HEK293 (cell line): ENCODE results near the gene HPCA.

Source experiments
- HOXC10 ChIP-seq: sonication (generic); formaldehyde crosslinking; IDR thresholded peaks from 2 replicates; pipeline ENCODE4 v1.8.1; 2023; ENCODE audit warnings: mild to moderate bottlenecking, missing genetic modification reagents
- KLF10 ChIP-seq: fragments of 450-650 bp; IDR thresholded peaks from 2 replicates; pipeline ENCODE4 v1.5.1; 2018; ENCODE audit warnings: missing biosample characterization, mild to moderate bottlenecking, missing genetic modification characterization
- KLF16 ChIP-seq: fragments of 450-650 bp; formaldehyde crosslinking; IDR thresholded peaks from 2 replicates; pipeline ENCODE4 v1.5.1; 2017; ENCODE audit warnings: missing biosample characterization, missing genetic modification characterization
- SP7 ChIP-seq: fragments of 450-650 bp; formaldehyde crosslinking; IDR thresholded peaks from 2 replicates; pipeline ENCODE4 v1.5.1; 2016; ENCODE audit warnings: missing biosample characterization, missing genetic modification characterization
- ZBTB10 ChIP-seq: fragments of 450-650 bp; formaldehyde crosslinking; IDR thresholded peaks from 2 replicates; pipeline ENCODE4 v1.5.1; 2016; ENCODE audit warnings: missing biosample characterization, missing genetic modification characterization
- ZBTB7A ChIP-seq: fragments of 450-650 bp; formaldehyde crosslinking; IDR thresholded peaks from 2 replicates; pipeline ENCODE4 v1.5.1; 2016; ENCODE audit warnings: low read depth, missing biosample characterization, missing genetic modification characterization
- ZFHX2 ChIP-seq: fragments of 450-650 bp; formaldehyde crosslinking; conservative IDR thresholded peaks from 2 replicates; pipeline ENCODE4 v1.5.1; 2016; ENCODE audit warnings: missing biosample characterization, missing genetic modification characterization
- ZIC2 ChIP-seq: fragments of 450-650 bp; formaldehyde crosslinking; IDR thresholded peaks from 2 replicates; pipeline ENCODE4 v1.5.1; 2016; ENCODE audit warnings: missing biosample characterization, missing genetic modification characterization
- ZNF202 ChIP-seq: fragments of 450-650 bp; formaldehyde crosslinking; IDR thresholded peaks from 2 replicates; pipeline ENCODE4 v1.5.1; 2016; ENCODE audit warnings: missing biosample characterization, missing genetic modification characterization, borderline replicate concordance
- ZNF239 ChIP-seq: fragments of 450-650 bp; formaldehyde crosslinking; IDR thresholded peaks from 2 replicates; pipeline ENCODE4 v1.5.1; 2016; ENCODE audit warnings: missing biosample characterization, missing genetic modification characterization
- ZNF292 ChIP-seq: fragments of 450-650 bp; formaldehyde crosslinking; IDR thresholded peaks from 2 replicates; pipeline ENCODE4 v1.5.1; 2016; ENCODE audit warnings: low read depth, missing biosample characterization, missing genetic modification characterization, borderline replicate concordance
- ZNF311 ChIP-seq: fragments of 450-650 bp; formaldehyde crosslinking; IDR thresholded peaks from 2 replicates; pipeline ENCODE4 v1.5.1; 2017; ENCODE audit warnings: missing biosample characterization, missing genetic modification characterization, borderline replicate concordance
- ZNF335 ChIP-seq: fragments of 450-650 bp; formaldehyde crosslinking; conservative IDR thresholded peaks from 2 replicates; pipeline ENCODE4 v1.5.1; 2016; ENCODE audit warnings: missing biosample characterization, missing genetic modification characterization
- ZNF341 ChIP-seq: fragments of 450-650 bp; formaldehyde crosslinking; IDR thresholded peaks from 2 replicates; pipeline ENCODE4; 2016; ENCODE audit warnings: low read depth, missing biosample characterization, missing genetic modification characterization
- ZNF354C ChIP-seq: fragments of 450-650 bp; formaldehyde crosslinking; IDR thresholded peaks from 2 replicates; pipeline ENCODE4 v1.5.1; 2016; ENCODE audit warnings: missing biosample characterization, missing genetic modification characterization, low read depth, borderline replicate concordance
- ZNF362 ChIP-seq: fragments of 450-650 bp; formaldehyde crosslinking; IDR thresholded peaks from 2 replicates; pipeline ENCODE4 v1.5.1; 2016; ENCODE audit warnings: missing biosample characterization, missing genetic modification characterization
- ZNF416 ChIP-seq: fragments of 450-650 bp; formaldehyde crosslinking; IDR thresholded peaks from 2 replicates; pipeline ENCODE4 v1.5.1; 2016; ENCODE audit warnings: missing biosample characterization, missing genetic modification characterization
- ZNF423 ChIP-seq: fragments of 450-650 bp; formaldehyde crosslinking; IDR thresholded peaks from 2 replicates; pipeline ENCODE4 v1.5.1; 2016; ENCODE audit warnings: missing biosample characterization, missing genetic modification characterization
- ZNF501 ChIP-seq: fragments of 450-650 bp; formaldehyde crosslinking; IDR thresholded peaks from 2 replicates; pipeline ENCODE4 v1.5.1; 2016; ENCODE audit warnings: missing biosample characterization, missing genetic modification characterization
- ZNF549 ChIP-seq: fragments of 450-650 bp; IDR thresholded peaks from 2 replicates; pipeline ENCODE4 v1.5.1; 2018; ENCODE audit warnings: missing biosample characterization, missing genetic modification characterization, mild to moderate bottlenecking, inconsistent platforms, moderate library complexity
- ZNF555 ChIP-seq: fragments of 450-650 bp; formaldehyde crosslinking; conservative IDR thresholded peaks from 2 replicates; pipeline ENCODE4 v1.5.1; 2017; ENCODE audit warnings: missing biosample characterization, mild to moderate bottlenecking, missing genetic modification characterization, inconsistent platforms
- ZNF629 ChIP-seq: fragments of 450-650 bp; formaldehyde crosslinking; IDR thresholded peaks from 2 replicates; pipeline ENCODE4 v1.5.1; 2017; ENCODE audit warnings: missing biosample characterization, missing genetic modification characterization
- ZNF654 ChIP-seq: fragments of 450-650 bp; formaldehyde crosslinking; IDR thresholded peaks from 2 replicates; pipeline ENCODE4 v1.5.1; 2016; ENCODE audit warnings: low read depth, missing biosample characterization, missing genetic modification characterization
- ZNF692 ChIP-seq: fragments of 450-650 bp; formaldehyde crosslinking; IDR thresholded peaks from 2 replicates; pipeline ENCODE4 v1.5.1; 2016; ENCODE audit warnings: missing biosample characterization, missing genetic modification characterization
- ZNF701 ChIP-seq: fragments of 450-650 bp; formaldehyde crosslinking; IDR thresholded peaks from 2 replicates; pipeline ENCODE4 v1.5.1; 2016; ENCODE audit warnings: missing biosample characterization, missing genetic modification characterization
- TF ChIP-seq, protein P1 (sequence below): fragments of 450-650 bp; formaldehyde crosslinking; IDR thresholded peaks from 2 replicates; pipeline ENCODE4 v1.5.0; 2017; ENCODE audit warnings: missing biosample characterization, missing genetic modification characterization, borderline replicate concordance
- TF ChIP-seq, protein P2 (sequence below): fragments of 450-650 bp; formaldehyde crosslinking; IDR thresholded peaks from 2 replicates; pipeline ENCODE4 v1.5.1; 2017; ENCODE audit warnings: missing biosample characterization, missing genetic modification characterization
- TF ChIP-seq, protein P3 (sequence below): fragments of 450-650 bp; formaldehyde crosslinking; IDR thresholded peaks from 2 replicates; pipeline ENCODE4 v1.5.1; 2016; ENCODE audit warnings: missing biosample characterization, missing genetic modification characterization

The HPCA gene

DNA sequence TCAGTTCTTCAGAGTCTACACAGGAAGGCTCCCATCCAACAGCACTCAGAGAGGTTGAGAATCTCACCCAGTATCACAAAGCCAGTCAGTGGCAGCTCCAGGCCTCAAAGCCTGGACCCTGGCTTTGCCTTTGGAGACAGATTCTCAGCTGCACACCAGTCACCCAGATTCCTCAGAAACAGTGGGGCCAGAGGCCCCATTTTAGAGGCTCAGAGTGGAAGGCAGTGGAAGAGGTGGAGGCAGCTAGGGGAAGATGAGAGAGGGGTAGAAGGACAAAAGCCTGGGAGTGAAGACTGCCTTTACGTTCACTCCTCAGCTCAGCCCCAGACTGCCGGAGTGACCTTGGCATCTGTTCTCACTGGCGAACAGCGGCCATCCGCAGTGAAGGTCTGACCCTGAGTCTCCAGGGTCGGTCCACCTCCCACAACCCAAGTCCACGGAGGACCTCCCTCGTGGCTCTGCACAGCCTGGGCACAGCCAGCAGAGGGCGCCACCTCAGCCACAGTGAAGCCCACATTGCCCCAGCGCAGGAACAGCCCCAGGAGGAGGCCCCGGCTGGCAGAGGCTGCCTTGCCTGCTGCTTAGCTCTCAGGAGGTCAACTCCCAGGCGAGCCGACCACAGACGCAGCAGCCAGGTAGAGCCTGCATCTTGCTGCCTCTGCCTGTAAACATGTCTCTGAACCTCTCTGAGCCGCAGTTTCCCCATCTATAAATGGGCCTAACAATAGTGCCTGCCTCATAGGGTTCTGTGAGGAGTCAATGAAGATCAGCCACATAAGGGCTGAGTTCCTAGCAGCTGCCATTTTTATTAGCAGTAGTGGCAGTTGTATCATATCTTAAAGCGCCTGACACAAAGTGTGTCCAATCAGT lies 9.7 kb upstream of the HPCA start (continued):
- 0 out of 2 replicates have a peak, but pooled peaks have one; percentile 22 for TF ChIP-seq ZBTB10 (tag by site-specific recombination)
- TF ChIP-seq ZNF549 (tag by site-specific recombination), result no peak
- TF ChIP-seq ZNF501, result 0 out of 2 replicates have a peak, but pooled peaks have one; percentile 22
- no peak for TF ChIP-seq ZNF416
- TF ChIP-seq SP7 (tag by site-specific recombination), result peak; percentile 34; the same call in 1 of the 2 replicates
- TF ChIP-seq ZBTB7A (tag by site-specific recombination), result no peak
- TF ChIP-seq, protein P1, sequence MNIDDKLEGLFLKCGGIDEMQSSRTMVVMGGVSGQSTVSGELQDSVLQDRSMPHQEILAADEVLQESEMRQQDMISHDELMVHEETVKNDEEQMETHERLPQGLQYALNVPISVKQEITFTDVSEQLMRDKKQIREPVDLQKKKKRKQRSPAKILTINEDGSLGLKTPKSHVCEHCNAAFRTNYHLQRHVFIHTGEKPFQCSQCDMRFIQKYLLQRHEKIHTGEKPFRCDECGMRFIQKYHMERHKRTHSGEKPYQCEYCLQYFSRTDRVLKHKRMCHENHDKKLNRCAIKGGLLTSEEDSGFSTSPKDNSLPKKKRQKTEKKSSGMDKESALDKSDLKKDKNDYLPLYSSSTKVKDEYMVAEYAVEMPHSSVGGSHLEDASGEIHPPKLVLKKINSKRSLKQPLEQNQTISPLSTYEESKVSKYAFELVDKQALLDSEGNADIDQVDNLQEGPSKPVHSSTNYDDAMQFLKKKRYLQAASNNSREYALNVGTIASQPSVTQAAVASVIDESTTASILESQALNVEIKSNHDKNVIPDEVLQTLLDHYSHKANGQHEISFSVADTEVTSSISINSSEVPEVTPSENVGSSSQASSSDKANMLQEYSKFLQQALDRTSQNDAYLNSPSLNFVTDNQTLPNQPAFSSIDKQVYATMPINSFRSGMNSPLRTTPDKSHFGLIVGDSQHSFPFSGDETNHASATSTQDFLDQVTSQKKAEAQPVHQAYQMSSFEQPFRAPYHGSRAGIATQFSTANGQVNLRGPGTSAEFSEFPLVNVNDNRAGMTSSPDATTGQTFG, result no peak
- TF ChIP-seq ZNF292 (tag by site-specific recombination), result no peak
- TF ChIP-seq ZNF629 (tag by site-specific recombination), result no peak
- peak; percentile 45; the same call in 1 of the 2 replicates for TF ChIP-seq ZNF335 (tag by site-specific recombination)
- 0 out of 2 replicates have a peak, but pooled peaks have one; percentile 51 for TF ChIP-seq KLF16
- no peak for TF ChIP-seq KLF10 (tag by site-specific recombination)
- no peak for TF ChIP-seq ZNF423 (tag by site-specific recombination)
- no peak for TF ChIP-seq ZNF362 (tag by site-specific recombination)
- TF ChIP-seq ZNF239 (tag by site-specific recombination), result no peak
- TF ChIP-seq ZIC2 (tag by site-specific recombination), result peak; percentile 52
- no peak for TF ChIP-seq ZNF311 (tag by site-specific recombination)
- no peak for TF ChIP-seq ZNF555 (tag by site-specific recombination)
- peak; percentile 50 for TF ChIP-seq ZFHX2 (tag by site-specific recombination)
- peak; percentile 53; the same call in 1 of the 2 replicates for TF ChIP-seq ZNF692 (tag by site-specific recombination)
- TF ChIP-seq, protein P2, sequence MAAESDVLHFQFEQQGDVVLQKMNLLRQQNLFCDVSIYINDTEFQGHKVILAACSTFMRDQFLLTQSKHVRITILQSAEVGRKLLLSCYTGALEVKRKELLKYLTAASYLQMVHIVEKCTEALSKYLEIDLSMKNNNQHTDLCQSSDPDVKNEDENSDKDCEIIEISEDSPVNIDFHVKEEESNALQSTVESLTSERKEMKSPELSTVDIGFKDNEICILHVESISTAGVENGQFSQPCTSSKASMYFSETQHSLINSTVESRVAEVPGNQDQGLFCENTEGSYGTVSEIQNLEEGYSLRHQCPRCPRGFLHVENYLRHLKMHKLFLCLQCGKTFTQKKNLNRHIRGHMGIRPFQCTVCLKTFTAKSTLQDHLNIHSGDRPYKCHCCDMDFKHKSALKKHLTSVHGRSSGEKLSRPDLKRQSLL (tag by site-specific recombination), result no peak
- 0 out of 2 replicates have a peak, but pooled peaks have one; percentile 38 for TF ChIP-seq ZNF341
- no peak for TF ChIP-seq ZNF202
- TF ChIP-seq, protein P3, sequence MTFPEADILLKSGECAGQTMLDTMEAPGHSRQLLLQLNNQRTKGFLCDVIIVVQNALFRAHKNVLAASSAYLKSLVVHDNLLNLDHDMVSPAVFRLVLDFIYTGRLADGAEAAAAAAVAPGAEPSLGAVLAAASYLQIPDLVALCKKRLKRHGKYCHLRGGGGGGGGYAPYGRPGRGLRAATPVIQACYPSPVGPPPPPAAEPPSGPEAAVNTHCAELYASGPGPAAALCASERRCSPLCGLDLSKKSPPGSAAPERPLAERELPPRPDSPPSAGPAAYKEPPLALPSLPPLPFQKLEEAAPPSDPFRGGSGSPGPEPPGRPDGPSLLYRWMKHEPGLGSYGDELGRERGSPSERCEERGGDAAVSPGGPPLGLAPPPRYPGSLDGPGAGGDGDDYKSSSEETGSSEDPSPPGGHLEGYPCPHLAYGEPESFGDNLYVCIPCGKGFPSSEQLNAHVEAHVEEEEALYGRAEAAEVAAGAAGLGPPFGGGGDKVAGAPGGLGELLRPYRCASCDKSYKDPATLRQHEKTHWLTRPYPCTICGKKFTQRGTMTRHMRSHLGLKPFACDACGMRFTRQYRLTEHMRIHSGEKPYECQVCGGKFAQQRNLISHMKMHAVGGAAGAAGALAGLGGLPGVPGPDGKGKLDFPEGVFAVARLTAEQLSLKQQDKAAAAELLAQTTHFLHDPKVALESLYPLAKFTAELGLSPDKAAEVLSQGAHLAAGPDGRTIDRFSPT, result peak; percentile 55
- no peak for TF ChIP-seq ZNF354C (tag by site-specific recombination)
- no peak for TF ChIP-seq ZNF701 (tag by site-specific recombination)
- TF ChIP-seq HOXC10 (CRISPR knock-in tag), result no peak
- TF ChIP-seq ZNF654 (tag by site-specific recombination), result peak; percentile 44; the same call in 1 of the 2 replicates
